ENCODE results near the gene ACO2. TPM values are rescaled to one million over a fixed set of nuclear protein-coding genes. Genes with fewer than 3 reads are reported as not detected.

ACO2 gene
- total RNA-seq, 2 donors from 2014 or later, result 100 to 177 TPM

GRCh38 chr22:41500303-41500702, 31.4 kb downstream of the ACO2 start:
- intact Hi-C loops (cut with DNase I), result no loop called here
- H3K27me3 ChIP-seq (replicated peaks; ENCODE audit: insufficient read depth), result no peaks in the 10 kb centered on the region
- H3K36me3 ChIP-seq, result no peaks in the 10 kb centered on the region
- no peak for DNase-seq (ENCODE audit: low spot score)
- TF ChIP-seq POLR2A (IDR thresholded peaks at IDR 0.05) (no peak), POLR2AphosphoS5 (IDR thresholded peaks at IDR 0.05) (no peak), CTCF (IDR thresholded peaks at IDR 0.05) (no peak)
- H3K9me3 ChIP-seq, result no peaks in the 10 kb centered on the region
- 88% methylated on average over 7 of the region's 7 CpGs for WGBS
- H3K4me3 ChIP-seq, result no peak overlapping the region
- H3K4me1 ChIP-seq (replicated peaks), result no peaks in the 10 kb centered on the region
- H3K27ac ChIP-seq, result no peak overlapping the region

- H3K4me3 ChIP-seq, result no peak overlapping the region
- no peaks in the 10 kb centered on the region for H3K27me3 ChIP-seq (replicated peaks; ENCODE audit: insufficient read depth)
- H3K9me3 ChIP-seq, result no peaks in the 10 kb centered on the region
- DNase-seq (ENCODE audit: low spot score), result no peak
- 95% methylated on average over 5 of the region's 5 CpGs for WGBS
- H3K36me3 ChIP-seq, result no peaks in the 10 kb centered on the region
- H3K4me1 ChIP-seq (replicated peaks), result no peaks in the 10 kb centered on the region
- TF ChIP-seq POLR2AphosphoS5 (IDR thresholded peaks at IDR 0.05) (no peak), CTCF (IDR thresholded peaks at IDR 0.05) (no peak), POLR2A (IDR thresholded peaks at IDR 0.05) (no peak)
- intact Hi-C loops (cut with DNase I), result no loop called here
- no peak overlapping the region for H3K27ac ChIP-seq
Observed at GRCh38 chr22:41501209-41501608, 32.3 kb downstream of the ACO2 start.

GRCh38 chr22:41504397-41504796, 35.5 kb downstream of the ACO2 start:
- no peaks in the 10 kb centered on the region for H3K27me3 ChIP-seq (replicated peaks; ENCODE audit: insufficient read depth)
- DNase-seq (ENCODE audit: low spot score), result no peak
- H3K4me3 ChIP-seq, result no peak overlapping the region
- H3K4me1 ChIP-seq (replicated peaks), result no peaks in the 10 kb centered on the region
- H3K27ac ChIP-seq, result no peak overlapping the region
- TF ChIP-seq POLR2A (IDR thresholded peaks at IDR 0.05) (no peak), POLR2AphosphoS5 (IDR thresholded peaks at IDR 0.05) (no peak), CTCF (IDR thresholded peaks at IDR 0.05) (no peak)
- H3K9me3 ChIP-seq, result no peaks in the 10 kb centered on the region
- H3K36me3 ChIP-seq, result no peaks in the 10 kb centered on the region
- 70% methylated on average over 7 of the region's 7 CpGs for WGBS
- intact Hi-C loops (cut with DNase I), result no loop called here

- WGBS, result 70% methylated on average over 4 of the region's 4 CpGs
- TF ChIP-seq POLR2AphosphoS5 (IDR thresholded peaks at IDR 0.05) (no peak), POLR2A (IDR thresholded peaks at IDR 0.05) (no peak), CTCF (IDR thresholded peaks at IDR 0.05) (no peak)
- no peak overlapping the region for H3K4me3 ChIP-seq
- DNase-seq (ENCODE audit: low spot score), result no peak
- intact Hi-C loops (cut with DNase I), result no loop called here
- H3K36me3 ChIP-seq, result no peaks in the 10 kb centered on the region
- H3K9me3 ChIP-seq, result no peaks in the 10 kb centered on the region
- H3K4me1 ChIP-seq (replicated peaks), result no peaks in the 10 kb centered on the region
- H3K27me3 ChIP-seq (replicated peaks; ENCODE audit: insufficient read depth), result no peaks in the 10 kb centered on the region
- H3K27ac ChIP-seq, result no peak overlapping the region
Observed at GRCh38 chr22:41504816-41505215, 35.9 kb downstream of the ACO2 start.

- Histone ChIP-seq H3K27me3 (replicated peaks; ENCODE audit: insufficient read depth) (no peaks in the 10 kb centered on the region), H3K36me3 (no peaks in the 10 kb centered on the region), H3K9me3 (no peaks in the 10 kb centered on the region), H3K27ac (no peak overlapping the region), H3K4me3 (no peak overlapping the region), H3K4me1 (replicated peaks) (no peaks in the 10 kb centered on the region)
- intact Hi-C loops (cut with DNase I), result no loop called here
- WGBS, result 93% methylated on average over 10 of the region's 10 CpGs
- no peak for TF ChIP-seq POLR2AphosphoS5 (IDR thresholded peaks at IDR 0.05)
- TF ChIP-seq CTCF (IDR thresholded peaks at IDR 0.05), result no peak
- TF ChIP-seq POLR2A (IDR thresholded peaks at IDR 0.05), result no peak
- no peak for DNase-seq (ENCODE audit: low spot score)
Observed at GRCh38 chr22:41505511-41506220, 36.7 kb downstream of the ACO2 start.

Data from prostate gland (tissue), 2 donors.